SIG-M5 treated with dmso at 0.1 percent for 504 hours (cell line): Measurements from ENCODE around the gene TMUB2.

Experiments
- DNase-seq: peaks from one replicate; lab custom pipeline; 2025; ENCODE audit not compliant: unreplicated experiment; lab: John Stamatoyannopoulos, UW

TMUB2 gene

GRCh38 chr17:44176671-44177501, 9.9 kb upstream of the TMUB2 start:
- no peak for DNase-seq

DNA sequence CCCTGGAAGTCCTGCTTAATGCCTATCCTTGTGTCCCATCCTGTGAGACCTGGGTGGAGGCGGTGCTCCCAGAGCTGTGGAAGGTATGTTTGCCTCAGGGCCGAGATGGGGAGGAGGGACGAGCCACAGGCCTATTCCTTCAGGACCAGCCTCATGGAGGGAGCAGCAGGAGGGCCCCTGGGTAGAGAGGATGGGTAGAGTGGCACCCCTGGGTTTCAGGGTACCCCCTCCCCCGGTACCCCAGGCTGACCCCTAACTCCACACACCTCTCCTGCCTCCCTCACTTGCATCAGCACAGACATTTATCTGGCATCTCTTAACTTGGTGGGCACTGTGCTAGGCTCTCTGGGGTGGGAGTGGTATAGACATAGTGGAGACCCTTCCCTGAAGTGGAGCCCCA, 9.1 kb upstream of the TMUB2 start:
- DNase-seq = no peak

DNA sequence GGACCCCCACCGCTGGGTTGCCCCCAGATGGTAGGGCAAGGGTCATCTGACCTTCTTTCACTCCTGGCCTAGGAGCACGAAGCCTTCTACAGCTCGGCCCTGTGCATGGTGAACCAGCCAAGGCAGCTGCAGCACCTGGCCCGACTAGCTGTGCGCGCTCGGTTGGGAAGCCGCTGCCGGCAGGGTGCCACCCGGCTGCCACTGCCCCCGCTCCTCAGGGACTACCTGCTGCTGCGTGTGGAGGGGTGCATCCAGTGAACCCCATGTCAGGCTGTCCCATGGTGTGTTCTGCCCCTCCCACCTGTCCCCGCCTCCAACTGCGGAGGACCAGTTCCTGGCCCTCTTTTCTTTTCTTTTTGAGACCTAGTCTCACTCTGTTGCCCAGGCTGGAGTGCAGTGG, 8.6 kb upstream of the TMUB2 start:
- no peak for DNase-seq

DNA sequence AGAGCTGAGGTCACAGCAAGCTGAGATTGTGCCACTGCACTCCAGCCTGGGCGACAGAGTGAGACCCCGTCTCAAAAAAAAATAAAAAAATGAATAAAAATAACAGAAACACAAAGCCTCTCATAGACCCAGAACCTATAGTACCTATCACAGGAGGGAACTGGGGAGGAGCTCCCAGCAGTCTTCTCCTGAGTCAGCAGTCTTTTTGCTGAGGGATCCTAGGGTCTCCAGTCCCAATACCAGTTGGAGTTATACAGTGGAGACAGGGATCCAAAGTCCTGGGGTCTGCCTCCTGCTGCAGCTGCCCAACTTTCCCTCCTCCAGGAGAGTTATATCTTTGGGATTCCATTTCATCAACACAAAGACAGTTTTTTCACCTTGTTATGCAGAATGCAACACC, 3.7 kb upstream of the TMUB2 start:
- no peak for DNase-seq

DNA sequence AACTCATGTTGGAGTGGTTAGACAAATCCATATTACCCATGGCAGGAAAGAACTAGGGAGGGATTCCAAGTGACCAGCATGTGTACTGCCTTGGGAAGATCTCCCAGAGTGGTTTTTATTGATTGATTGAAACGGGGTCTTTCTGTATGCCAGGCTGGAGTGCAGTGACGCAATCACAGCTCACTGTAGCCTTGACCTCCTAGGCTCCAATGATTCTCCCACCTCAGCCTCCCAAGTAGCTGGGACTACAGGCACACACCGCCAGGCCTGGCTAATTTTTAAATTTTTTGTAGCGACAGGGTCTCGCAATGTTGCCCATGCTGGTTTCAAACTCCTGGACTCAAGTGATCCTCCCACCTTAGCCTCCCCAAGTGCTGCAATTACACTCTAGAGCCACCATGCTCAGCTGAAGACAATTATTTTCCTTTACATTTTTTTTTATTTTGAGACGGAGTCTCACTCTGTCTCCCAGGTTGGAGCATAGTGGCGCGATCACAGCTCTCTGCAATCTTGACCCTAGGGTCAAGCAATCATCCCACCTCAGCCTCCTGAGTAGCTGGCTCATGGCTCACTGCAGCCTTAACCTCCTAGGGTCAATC, 2.5 kb upstream of the TMUB2 start:
- no peak for DNase-seq

DNA sequence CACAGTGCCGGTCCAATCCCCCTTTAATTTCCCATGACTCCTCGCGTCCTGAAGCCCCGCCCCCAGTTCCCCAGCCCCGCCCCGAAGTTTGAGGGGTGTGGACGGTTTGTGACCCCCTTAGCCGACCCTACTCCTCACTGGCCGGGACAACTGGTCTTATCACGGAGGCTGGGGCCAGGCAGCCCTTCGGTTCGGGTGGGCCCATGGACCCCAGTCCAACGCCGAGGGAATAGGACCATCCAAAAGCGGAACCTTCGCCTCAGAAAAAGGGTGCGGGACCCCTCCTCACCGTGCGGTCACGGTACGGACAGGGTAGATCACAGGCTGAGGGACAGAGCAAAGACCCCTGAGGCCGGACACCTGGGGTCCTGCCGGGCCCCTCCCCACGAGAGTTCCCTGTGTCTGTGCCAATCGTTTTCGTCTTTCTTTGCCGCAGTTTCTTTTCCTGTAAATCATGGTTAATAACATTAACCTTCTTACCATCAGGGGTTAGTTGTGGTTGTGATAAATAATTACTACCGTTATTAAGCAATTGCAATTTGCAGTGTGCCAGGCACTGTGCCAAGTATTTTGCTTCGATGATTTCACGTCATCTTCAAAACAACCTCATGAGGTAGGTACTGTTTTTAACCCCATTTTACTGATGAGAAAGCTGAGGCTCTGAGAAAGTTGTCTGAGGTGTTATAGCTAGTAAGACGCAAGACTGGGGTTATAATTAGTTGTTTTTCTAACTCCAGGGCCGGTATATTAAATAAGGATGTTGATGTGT, 543 bp downstream of the TMUB2 start:
- DNase-seq = no peak

DNA sequence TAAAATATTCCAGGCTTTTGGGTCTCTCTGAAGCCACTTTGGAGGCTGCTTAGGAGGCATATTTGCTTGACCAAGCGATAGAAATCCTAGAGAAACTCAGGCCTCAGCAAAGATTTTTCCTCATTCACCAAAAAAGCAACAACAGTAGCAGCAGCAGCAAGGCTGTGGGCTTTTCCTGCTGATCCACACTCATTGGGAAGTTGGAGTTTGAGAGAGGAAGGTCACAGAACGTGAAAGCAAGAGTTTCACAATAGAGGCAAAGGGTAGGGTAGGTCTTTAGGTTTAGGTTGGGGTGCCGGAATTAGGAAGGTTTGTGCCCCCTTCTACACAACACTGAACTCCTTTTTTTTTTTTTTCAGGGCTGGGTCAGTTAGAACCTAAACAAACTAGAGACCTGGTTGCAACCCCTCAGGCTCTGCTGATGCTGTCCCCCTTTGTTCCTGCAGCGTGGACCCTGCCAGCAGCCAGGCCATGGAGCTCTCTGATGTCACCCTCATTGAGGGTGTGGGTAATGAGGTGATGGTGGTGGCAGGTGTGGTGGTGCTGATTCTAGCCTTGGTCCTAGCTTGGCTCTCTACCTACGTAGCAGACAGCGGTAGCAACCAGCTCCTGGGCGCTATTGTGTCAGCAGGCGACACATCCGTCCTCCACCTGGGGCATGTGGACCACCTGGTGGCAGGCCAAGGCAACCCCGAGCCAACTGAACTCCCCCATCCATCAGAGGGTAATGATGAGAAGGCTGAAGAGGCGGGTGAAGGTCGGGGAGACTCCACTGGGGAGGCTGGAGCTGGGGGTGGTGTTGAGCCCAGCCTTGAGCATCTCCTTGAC, 2.0 kb downstream of the TMUB2 start:
- DNase-seq = no peak

DNA sequence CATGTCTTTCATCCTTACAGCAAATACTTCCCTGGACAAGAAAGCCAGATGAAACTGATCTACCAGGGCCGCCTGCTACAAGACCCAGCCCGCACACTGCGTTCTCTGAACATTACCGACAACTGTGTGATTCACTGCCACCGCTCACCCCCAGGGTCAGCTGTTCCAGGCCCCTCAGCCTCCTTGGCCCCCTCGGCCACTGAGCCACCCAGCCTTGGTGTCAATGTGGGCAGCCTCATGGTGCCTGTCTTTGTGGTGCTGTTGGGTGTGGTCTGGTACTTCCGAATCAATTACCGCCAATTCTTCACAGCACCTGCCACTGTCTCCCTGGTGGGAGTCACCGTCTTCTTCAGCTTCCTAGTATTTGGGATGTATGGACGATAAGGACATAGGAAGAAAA, 3.7 kb downstream of the TMUB2 start:
- DNase-seq = no peak

DNA sequence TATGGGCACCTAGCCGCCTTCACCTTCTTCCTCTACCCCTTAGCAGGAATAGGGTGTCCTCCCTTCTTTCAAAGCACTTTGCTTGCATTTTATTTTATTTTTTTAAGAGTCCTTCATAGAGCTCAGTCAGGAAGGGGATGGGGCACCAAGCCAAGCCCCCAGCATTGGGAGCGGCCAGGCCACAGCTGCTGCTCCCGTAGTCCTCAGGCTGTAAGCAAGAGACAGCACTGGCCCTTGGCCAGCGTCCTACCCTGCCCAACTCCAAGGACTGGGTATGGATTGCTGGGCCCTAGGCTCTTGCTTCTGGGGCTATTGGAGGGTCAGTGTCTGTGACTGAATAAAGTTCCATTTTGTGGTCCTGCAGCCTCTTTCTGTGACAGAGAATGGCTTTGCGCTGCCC, 4.6 kb downstream of the TMUB2 start:
- DNase-seq = no peak

DNA sequence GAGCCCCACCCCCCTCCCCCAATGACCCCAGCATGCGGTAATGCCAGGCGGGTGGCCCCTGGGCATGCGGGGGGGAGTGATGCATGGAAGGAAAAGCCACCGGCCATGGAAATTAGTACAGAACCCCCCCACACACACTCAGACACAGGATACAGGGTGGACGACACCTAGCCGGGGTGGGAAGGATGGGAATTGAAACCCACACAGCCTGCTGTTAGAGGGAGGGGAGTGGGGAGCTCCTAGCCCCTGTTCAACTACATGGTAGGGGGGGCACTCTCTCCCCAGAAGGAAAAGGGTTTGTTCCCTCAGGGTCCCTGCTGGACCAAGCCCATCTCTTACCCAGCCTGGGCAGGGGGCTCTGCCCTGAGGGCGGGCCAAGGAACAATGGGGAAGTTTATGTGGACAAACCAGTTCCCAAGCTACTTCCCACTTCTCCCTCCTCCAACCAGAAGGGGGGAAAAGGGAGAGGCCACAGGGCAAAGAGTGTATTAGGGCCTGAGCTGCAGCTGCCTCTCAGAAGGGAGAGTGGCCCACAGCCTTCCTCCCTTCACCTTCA, 5.2 kb downstream of the TMUB2 start:
- no peak for DNase-seq

DNA sequence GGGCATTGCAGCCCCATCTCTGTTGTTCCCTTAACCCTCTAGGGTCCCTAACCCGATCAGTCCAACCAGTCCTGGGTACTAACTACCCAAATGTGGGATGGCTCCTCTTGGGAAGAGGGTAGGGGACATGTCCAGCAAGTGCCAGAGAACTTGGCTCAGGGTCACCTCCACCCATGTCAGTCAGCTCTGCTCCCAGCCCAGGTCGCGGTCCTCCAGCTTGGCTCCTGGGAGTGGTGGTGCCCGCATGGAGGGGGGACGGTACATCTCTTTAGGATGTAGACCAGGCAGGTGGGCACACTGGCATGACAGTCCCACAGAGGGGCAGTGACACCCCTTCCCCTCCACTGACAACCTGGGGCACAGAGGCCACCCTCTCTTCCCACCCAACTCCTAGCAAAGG, 6.0 kb downstream of the TMUB2 start:
- DNase-seq = no peak

DNA sequence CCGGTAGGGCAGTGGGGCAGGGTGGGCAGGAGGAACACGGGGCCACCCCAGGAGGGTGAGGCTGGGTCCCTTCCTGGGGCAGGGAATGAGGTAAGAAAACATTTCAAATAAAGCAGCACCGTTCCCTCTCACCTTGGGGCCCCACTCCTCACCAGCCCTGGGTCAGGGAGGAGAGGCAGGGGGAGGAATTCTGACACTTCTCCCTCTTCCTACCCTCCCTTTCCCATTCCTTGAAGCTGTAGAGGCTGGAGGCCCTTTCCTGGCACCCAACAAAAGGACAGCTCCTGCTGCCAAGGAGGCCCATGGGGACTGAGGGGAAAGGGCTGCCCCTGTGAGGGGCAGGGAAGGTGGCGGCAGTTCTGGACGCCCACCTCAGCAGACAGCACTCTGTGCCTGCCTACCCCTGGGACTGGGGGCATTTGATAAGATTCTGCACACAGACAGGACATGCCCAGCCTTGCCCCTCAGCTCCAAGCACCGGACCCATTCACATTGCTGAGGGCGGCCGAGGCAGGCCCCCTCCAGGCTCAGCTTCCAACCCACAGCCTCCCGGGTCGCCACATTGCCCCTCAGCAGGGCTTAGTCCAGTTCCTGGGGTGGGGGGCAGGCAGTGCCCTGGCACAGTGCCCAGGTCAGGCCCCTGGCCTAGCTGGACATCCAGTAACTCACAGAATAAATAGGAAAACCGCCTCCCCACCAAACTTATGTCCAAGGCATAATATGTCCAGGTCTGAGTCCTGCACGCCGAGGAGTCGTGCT, 6.7 kb downstream of the TMUB2 start:
- DNase-seq = no peak

DNA sequence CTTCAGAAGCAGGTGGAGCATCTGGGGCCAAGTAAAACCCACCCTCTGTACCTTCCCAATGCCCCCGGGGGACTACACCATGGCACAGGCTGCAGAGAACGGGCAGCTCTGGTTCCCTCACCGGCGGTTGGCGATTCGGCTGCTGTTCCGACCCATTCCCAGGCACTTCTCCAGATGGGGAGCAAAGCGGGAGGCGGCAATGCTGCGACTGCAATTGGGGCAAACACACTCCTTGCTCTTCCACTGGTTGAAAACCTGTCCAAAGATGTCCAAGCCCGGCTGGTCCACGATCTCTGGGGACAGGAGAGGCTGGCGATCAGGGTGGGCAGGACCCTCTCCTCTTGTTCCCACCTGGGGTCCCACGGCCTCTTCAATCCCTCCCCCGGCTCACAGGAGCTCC, 10.3 kb downstream of the TMUB2 start:
- no peak for DNase-seq

GRCh38 chr17:44197980-44198720, 11.4 kb downstream of the TMUB2 start:
- peak; percentile 92 for DNase-seq

DNA sequence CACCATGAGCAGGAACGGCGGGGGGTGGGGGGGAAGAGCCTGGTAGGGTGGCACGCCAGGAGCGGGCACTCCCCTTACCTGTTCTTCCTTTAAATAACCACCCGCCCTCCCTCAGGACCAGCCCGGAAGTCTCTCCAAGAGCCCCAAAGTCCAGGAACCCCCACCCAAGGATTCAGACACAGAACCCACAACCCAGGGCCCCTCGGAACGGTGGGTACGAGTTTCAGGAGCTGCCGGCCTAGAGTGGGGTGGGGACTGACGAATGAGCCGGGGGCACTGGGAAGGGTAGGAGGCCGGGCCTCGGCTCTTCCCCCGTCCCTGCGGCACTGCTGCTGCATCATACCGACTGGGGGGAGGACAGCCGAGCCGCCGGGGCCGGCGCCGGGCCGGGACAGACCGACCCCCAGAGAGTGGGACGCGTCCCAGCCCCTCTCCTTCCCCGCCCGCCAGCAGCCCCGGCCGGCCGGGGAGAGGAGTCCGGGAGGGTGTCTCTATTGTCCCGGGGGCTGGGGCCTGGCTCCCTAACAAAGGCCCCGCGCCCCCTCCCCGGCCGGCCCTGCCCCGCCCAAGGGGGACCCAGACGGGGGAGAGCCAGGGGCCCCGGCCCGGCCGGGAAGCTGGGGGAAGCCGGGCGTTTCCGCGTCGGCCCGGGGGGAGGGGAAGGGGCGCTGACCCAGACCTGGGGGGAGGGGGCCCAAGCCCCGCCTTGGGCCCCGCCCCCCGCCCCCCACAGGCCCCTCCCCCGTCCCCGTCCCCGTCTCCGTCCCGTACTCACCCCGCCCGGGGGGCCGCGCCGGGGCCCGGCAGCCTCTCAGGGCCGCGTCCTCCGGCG, 12.2 kb downstream of the TMUB2 start:
- DNase-seq = peak; percentile 59

DNA sequence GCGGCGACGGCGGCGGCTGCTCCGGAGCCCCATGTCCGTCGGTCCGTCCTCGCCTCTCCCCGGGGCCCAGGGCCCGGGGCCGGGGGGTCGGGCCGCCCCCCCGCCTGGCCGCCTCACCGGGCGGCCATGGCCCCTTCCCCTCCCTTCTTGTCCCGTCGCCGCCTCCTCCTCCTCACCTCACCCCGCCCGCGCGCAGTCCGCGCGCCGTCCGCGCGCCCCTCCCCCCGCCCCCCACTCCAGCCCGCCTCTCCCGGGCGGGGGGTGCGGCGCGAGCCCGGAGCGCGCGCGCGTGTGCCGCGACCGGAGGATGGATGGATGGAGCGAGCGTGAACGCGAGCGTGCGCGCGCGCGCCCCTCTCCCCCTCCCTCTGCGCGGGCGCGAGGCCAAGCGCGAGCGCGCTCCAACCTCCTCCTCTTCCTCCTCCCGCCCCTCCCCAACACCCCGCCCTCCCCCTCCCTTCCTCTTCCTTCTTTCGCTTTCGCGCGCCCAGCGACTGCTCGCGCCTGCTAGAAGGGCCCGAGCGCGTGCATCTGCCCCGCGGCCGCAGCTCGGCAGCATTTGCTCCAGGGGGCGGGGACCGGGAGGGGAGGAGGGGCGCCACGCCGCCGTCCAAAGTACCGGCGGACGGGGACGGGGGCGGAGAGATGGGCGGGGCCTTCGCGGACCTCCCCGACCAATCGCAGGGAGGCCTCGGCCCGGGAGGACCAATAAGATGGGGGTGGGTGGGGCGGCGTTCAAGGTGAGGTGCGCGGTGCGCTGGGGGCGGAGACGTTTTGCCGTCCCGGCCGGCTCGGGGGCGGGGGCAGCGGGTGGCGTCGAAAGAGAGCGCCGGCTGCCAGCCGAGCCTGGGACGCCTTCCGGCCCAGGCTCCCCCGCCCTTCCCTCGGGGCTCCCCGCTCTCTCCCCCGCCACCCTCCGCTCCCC, 13.0 kb downstream of the TMUB2 start, which contains the start of gene ATXN7L3:
TSS of gene ATXN7L3 (minus strand) at position 332 of the 925 bp plus-strand sequence. CDS start 1,814 bp downstream, outside the sequence.
- peak; percentile 100 for DNase-seq

DNA sequence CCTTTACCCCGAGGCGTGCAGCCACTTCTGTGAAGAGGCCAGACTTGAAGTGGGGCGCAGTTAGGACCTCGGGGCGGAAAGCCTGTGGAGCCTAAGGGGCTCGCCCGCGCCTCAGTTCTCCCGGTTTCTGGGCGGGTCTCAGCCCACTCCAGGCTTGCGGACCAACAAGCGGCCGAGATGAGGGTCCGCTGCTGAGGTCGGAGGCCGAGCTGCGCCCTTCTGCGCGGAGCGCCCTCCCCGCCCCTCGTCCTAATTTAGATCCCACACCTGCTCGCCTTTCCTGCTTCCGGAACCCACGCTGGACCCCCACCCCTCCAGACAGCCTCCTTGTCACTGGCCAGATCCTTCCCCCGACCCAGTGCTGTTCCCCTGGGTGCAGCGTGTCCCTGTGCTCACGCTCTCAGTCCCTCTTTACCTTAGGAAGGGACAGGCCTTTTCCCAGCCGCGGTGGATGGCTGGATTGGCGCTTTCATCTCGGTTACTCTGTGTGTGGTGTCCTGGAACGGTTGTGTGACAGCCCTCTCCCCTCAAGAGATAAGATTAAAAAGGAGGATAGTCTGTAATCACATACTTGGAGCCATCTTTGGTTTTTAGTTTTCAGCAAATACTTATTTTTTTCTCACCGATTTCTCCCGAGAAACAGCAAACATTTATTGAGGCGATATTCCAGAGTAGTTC, 13.8 kb downstream of the TMUB2 start:
- no peak for DNase-seq
